Effector memory CD8-positive, alpha-beta T cell (primary cell): ENCODE data around the gene NIM1K.
A peak's percentile ranks its signal among the peaks of the same experiment; 100 is the strongest.

ENCODE experiments used
- ATAC-seq: fragments of 150-1000 bp; cut with Tn5 transposase; replicated peaks from 2 replicates; pipeline ENCODE4 v1.10.0; 2021; ENCODE audit warnings: mild to moderate bottlenecking, moderate library complexity
- DNase-seq, 3 experiments: peaks; one replicate each; pipeline ENCODE4 v3.0.0; 2021
- H3K27ac Mint-ChIP-seq, 2 donors: one replicate each; pipeline ENCODE4 v1.8.0; 2022; ENCODE audit warnings: mild to moderate bottlenecking in 2 of 2, mixed read lengths in 2 of 2, moderate library complexity in 2 of 2
- H3K27me3 Mint-ChIP-seq, 2 donors: one replicate each; pipeline ENCODE4 v1.8.0; 2022; ENCODE audit warnings: mixed read lengths in 2 of 2
- H3K36me3 Mint-ChIP-seq: one replicate; pipeline ENCODE4 v1.8.0; 2022; ENCODE audit warnings: mild to moderate bottlenecking, moderate library complexity, mixed read lengths; ENCODE audit not compliant: insufficient read depth
- H3K4me1 Mint-ChIP-seq, 2 donors: one replicate each; pipeline ENCODE4 v1.8.0; 2022; ENCODE audit warnings: low read depth in 2 of 2, mixed read lengths in 2 of 2
- H3K4me3 Mint-ChIP-seq, 2 donors: one replicate each; pipeline ENCODE4 v1.8.0; 2022; ENCODE audit warnings: mild to moderate bottlenecking in 2 of 2, mixed read lengths in 2 of 2, moderate library complexity in 2 of 2
- H3K9me3 Mint-ChIP-seq, 2 donors: one replicate each; pipeline ENCODE4 v1.8.0; 2022; ENCODE audit warnings: mixed read lengths in 2 of 2
- total RNA-seq, 9 experiments: gene quantifications; one replicate each; lab custom pipeline; 2026; lab: John Stamatoyannopoulos, UW

NIM1K gene
- total RNA-seq: 0 to 0.85 (median 0.30) reads per million in 9 experiments

GRCh38 chr5:43191740-43192557 is at the start of gene NIM1K:
TSS of gene NIM1K (plus strand) at chr5:43192225. CDS start at chr5:43245776, 53,551 bp downstream.
- peak within 1 kb of the TSS in 1 of 2 donors; percentile 56 for H3K27ac Mint-ChIP-seq
- peaks cover 4% of the 10 kb centered on the region for H3K36me3 Mint-ChIP-seq
- peak within 1 kb of the TSS; percentile 83 to 86 for H3K4me3 Mint-ChIP-seq
- ATAC-seq (peak; percentile 57), DNase-seq (peak; percentile 4 to 15 (median 10))
- peaks cover 17 to 18% of the 10 kb centered on the region in 2 donors for H3K4me1 Mint-ChIP-seq
- H3K9me3 Mint-ChIP-seq: no peaks in the 10 kb centered on the region
- H3K27me3 Mint-ChIP-seq: peaks cover 9 to 20% of the 10 kb centered on the region in 2 donors

- Mint-ChIP-seq H3K4me3 (no peak overlapping the region), H3K27ac (no peak overlapping the region), H3K36me3 (peaks cover 63% of the 10 kb centered on the region)
These were observed 47.0 kb upstream of the NIM1K start for GRCh38 chr5:43145071-43145470.

GRCh38 chr5:43146958-43147357 is 45.1 kb upstream of the NIM1K start:
- DNase-seq (no peak), ATAC-seq (no peak)
- Mint-ChIP-seq H3K27me3 (no peaks in the 10 kb centered on the region), H3K9me3 (no peaks in the 10 kb centered on the region), H3K4me3 (no peak overlapping the region), H3K36me3 (peaks cover 56% of the 10 kb centered on the region), H3K4me1 (peaks cover 8 to 15% of the 10 kb centered on the region in 2 donors), H3K27ac (no peak overlapping the region)

More at GRCh38 chr5:43145071-43145470, 47.0 kb upstream of the NIM1K start:
- no peak for ATAC-seq
- H3K4me1 Mint-ChIP-seq: peaks cover 8 to 24% of the 10 kb centered on the region in 2 donors
- no peak for DNase-seq
- no peaks in the 10 kb centered on the region for H3K9me3 Mint-ChIP-seq
- no peaks in the 10 kb centered on the region for H3K27me3 Mint-ChIP-seq

- H3K36me3 Mint-ChIP-seq: peaks cover 45% of the 10 kb centered on the region
- DNase-seq (no peak), ATAC-seq (no peak)
- no peak overlapping the region for H3K27ac Mint-ChIP-seq
- H3K4me3 Mint-ChIP-seq: no peak overlapping the region
- H3K9me3 Mint-ChIP-seq: no peaks in the 10 kb centered on the region
- H3K27me3 Mint-ChIP-seq: no peaks in the 10 kb centered on the region
- peaks cover 4 to 11% of the 10 kb centered on the region in 2 donors for H3K4me1 Mint-ChIP-seq
These were observed 43.6 kb upstream of the NIM1K start for GRCh38 chr5:43148417-43148816.

- Mint-ChIP-seq H3K4me1 (peaks cover 9 to 10% of the 10 kb centered on the region in 2 donors), H3K27ac (peak overlapping the region in 1 of 2 donors; percentile 49), H3K4me3 (peak overlapping the region in 1 of 2 donors; percentile 27), H3K9me3 (no peaks in the 10 kb centered on the region), H3K27me3 (no peaks in the 10 kb centered on the region), H3K36me3 (peaks cover 41% of the 10 kb centered on the region)
- DNase-seq (no peak), ATAC-seq (no peak)
These were observed 42.8 kb upstream of the NIM1K start for GRCh38 chr5:43149231-43149630.

- no peak for ATAC-seq
- no peak for DNase-seq
- no peaks in the 10 kb centered on the region for H3K27me3 Mint-ChIP-seq
- H3K36me3 Mint-ChIP-seq: peaks cover 32% of the 10 kb centered on the region
- no peaks in the 10 kb centered on the region for H3K9me3 Mint-ChIP-seq
- peaks cover 4 to 9% of the 10 kb centered on the region in 2 donors for H3K4me1 Mint-ChIP-seq
- H3K4me3 Mint-ChIP-seq: no peak overlapping the region
- H3K27ac Mint-ChIP-seq: peak overlapping the region in 1 of 2 donors; percentile 49
These were observed 42.0 kb upstream of the NIM1K start for GRCh38 chr5:43150075-43150474.

GRCh38 chr5:43150748-43151147 is 41.3 kb upstream of the NIM1K start:
- Mint-ChIP-seq H3K4me3 (no peak overlapping the region), H3K27ac (peak overlapping the region in 1 of 2 donors; percentile 49), H3K4me1 (peaks cover 4 to 9% of the 10 kb centered on the region in 2 donors), H3K9me3 (no peaks in the 10 kb centered on the region), H3K27me3 (no peaks in the 10 kb centered on the region), H3K36me3 (peaks cover 29% of the 10 kb centered on the region)
- DNase-seq (no peak), ATAC-seq (no peak)

GRCh38 chr5:43152946-43153345 is 39.1 kb upstream of the NIM1K start:
- H3K4me1 Mint-ChIP-seq: peaks cover 4 to 11% of the 10 kb centered on the region in 2 donors
- H3K27ac Mint-ChIP-seq: peak overlapping the region in 1 of 2 donors; percentile 73
- no peaks in the 10 kb centered on the region for H3K9me3 Mint-ChIP-seq
- no peak overlapping the region for H3K4me3 Mint-ChIP-seq
- peaks cover 19% of the 10 kb centered on the region for H3K36me3 Mint-ChIP-seq
- ATAC-seq (no peak), DNase-seq (no peak)
- H3K27me3 Mint-ChIP-seq: no peaks in the 10 kb centered on the region

- Mint-ChIP-seq H3K9me3 (no peaks in the 10 kb centered on the region), H3K27ac (no peak overlapping the region), H3K36me3 (peaks cover 17% of the 10 kb centered on the region), H3K4me1 (peaks cover 4 to 7% of the 10 kb centered on the region in 2 donors), H3K27me3 (no peaks in the 10 kb centered on the region), H3K4me3 (no peak overlapping the region)
- no peak for DNase-seq
- no peak for ATAC-seq
These were observed 37.6 kb upstream of the NIM1K start for GRCh38 chr5:43154469-43154868.

- no peak for ATAC-seq
- no peaks in the 10 kb centered on the region for H3K27me3 Mint-ChIP-seq
- peaks cover 0 to 7% of the 10 kb centered on the region in 2 donors for H3K4me1 Mint-ChIP-seq
- H3K27ac Mint-ChIP-seq: peak overlapping the region in 1 of 2 donors; percentile 3
- H3K9me3 Mint-ChIP-seq: no peaks in the 10 kb centered on the region
- H3K4me3 Mint-ChIP-seq: no peak overlapping the region
- H3K36me3 Mint-ChIP-seq: peaks cover 24% of the 10 kb centered on the region
- DNase-seq: no peak
These were observed 36.5 kb upstream of the NIM1K start for GRCh38 chr5:43155394-43156096.

- Mint-ChIP-seq H3K4me1 (peaks cover 5 to 7% of the 10 kb centered on the region in 2 donors), H3K4me3 (no peak overlapping the region), H3K9me3 (no peaks in the 10 kb centered on the region), H3K27me3 (no peaks in the 10 kb centered on the region), H3K36me3 (peaks cover 30% of the 10 kb centered on the region), H3K27ac (no peak overlapping the region)
- no peak for ATAC-seq
- DNase-seq: no peak
These were observed 35.6 kb upstream of the NIM1K start for GRCh38 chr5:43156388-43156787.

GRCh38 chr5:43157068-43157467 is 35.0 kb upstream of the NIM1K start:
- H3K27ac Mint-ChIP-seq: no peak overlapping the region
- no peak overlapping the region for H3K4me3 Mint-ChIP-seq
- no peaks in the 10 kb centered on the region for H3K27me3 Mint-ChIP-seq
- peaks cover 5 to 7% of the 10 kb centered on the region in 2 donors for H3K4me1 Mint-ChIP-seq
- ATAC-seq (no peak), DNase-seq (no peak)
- peaks cover 33% of the 10 kb centered on the region for H3K36me3 Mint-ChIP-seq
- H3K9me3 Mint-ChIP-seq: no peaks in the 10 kb centered on the region

- Mint-ChIP-seq H3K9me3 (no peaks in the 10 kb centered on the region), H3K36me3 (peaks cover 61% of the 10 kb centered on the region), H3K27ac (no peak overlapping the region), H3K4me3 (no peak overlapping the region), H3K4me1 (peaks cover 10 to 11% of the 10 kb centered on the region in 2 donors), H3K27me3 (no peaks in the 10 kb centered on the region)
- DNase-seq (no peak), ATAC-seq (no peak)
These were observed 30.8 kb upstream of the NIM1K start for GRCh38 chr5:43161244-43161643.
